Measurements from ENCODE around the gene RPS16. TPM values are rescaled to one million over a fixed set of nuclear protein-coding genes. Genes with fewer than 3 reads are reported as not detected.

RPS16 gene
- total and polyA plus RNA-seq, 2 of the 13 experiments (the other 11 are each of a cell fraction or from before 2014, with no cell fraction given) = 488 to 2,583 TPM

DNA sequence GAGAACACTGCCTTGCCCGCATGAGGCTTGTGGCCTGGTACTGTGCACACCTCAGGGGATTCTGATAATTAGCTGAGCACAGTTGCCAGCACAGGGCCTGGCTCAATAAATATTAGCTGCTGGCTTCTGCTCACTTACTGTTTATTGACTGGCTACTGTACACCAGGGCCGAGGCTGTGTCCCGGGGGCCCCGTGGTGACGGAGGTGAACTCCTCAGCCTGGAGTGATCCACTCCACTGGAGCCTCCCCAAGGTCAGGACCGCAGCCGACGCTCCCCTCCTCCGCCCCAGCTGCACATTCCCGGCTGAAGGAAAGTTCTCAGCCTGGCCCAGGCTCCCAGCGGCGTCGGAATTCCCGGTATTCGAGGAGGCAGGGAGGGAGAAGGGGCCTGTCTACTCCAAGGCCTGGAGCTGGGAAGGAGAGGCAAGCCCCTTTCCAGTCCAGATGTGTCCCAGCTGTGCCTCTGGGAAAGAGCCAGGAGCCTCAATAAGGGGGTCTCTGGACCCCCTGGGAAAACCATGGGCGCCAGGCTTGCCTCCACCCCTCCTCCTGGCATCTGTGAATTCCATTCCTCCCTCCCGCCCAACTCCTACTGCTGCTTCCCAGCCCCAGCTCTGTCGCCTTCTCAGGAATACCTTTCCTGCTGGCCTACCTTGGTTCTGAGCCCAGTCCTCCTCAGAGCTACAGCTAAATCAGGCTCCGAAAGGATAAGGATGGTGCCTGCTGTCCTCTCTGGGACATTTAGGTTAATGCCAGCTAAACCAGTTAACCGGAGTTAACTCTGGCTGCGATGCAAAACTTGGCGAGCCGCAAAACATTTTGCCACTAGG, 7.3 kb downstream of the RPS16 start (continued):
- TF ChIP-seq XBP1 (CRISPR knock-in tag; IDR thresholded peaks at IDR 0.05) (no peak), ZBTB1 (CRISPR knock-in tag; IDR thresholded peaks at IDR 0.05; ENCODE audit: borderline replicate concordance) (no peak), THRA (CRISPR knock-in tag; IDR thresholded peaks at IDR 0.05; ENCODE audit: borderline replicate concordance) (peak; percentile 49; the same call in 1 of the 2 replicates), HMG20B (CRISPR knock-in tag; conservative IDR thresholded peaks at IDR 0.05) (no peak), ZNF232 (CRISPR knock-in tag; IDR thresholded peaks at IDR 0.05; ENCODE audit: borderline replicate concordance) (no peak), TMF1 (CRISPR knock-in tag; IDR thresholded peaks at IDR 0.05; ENCODE audit: low read depth) (no peak), PBX2 (CRISPR knock-in tag; IDR thresholded peaks at IDR 0.05) (no peak), ZNF160 (CRISPR knock-in tag; IDR thresholded peaks at IDR 0.05) (no peak), POLR2G (IDR thresholded peaks at IDR 0.05; ENCODE audit: low read depth, low read length) (0 out of 2 replicates have a peak, but pooled peaks have one; percentile 56), ZNF121 (CRISPR knock-in tag; IDR thresholded peaks at IDR 0.05) (peak; percentile 23; the same call in 1 of the 2 replicates), MXD4 (CRISPR knock-in tag; IDR thresholded peaks at IDR 0.05) (no peak), PHF21A (CRISPR knock-in tag; IDR thresholded peaks at IDR 0.05) (peak; percentile 32; the same call in 1 of the 2 replicates), SP1 (IDR thresholded peaks at IDR 0.05) (no peak), SP1 (CRISPR knock-in tag; IDR thresholded peaks at IDR 0.05) (no peak), ZSCAN12 (CRISPR knock-in tag; IDR thresholded peaks at IDR 0.05) (no peak), ZNF75D (CRISPR knock-in tag; IDR thresholded peaks at IDR 0.05; ENCODE audit: borderline replicate concordance) (no peak), ZNF205 (CRISPR knock-in tag; IDR thresholded peaks at IDR 0.05) (no peak), ZNF580 (CRISPR knock-in tag; IDR thresholded peaks at IDR 0.05; ENCODE audit: borderline replicate concordance, low read depth) (peak; percentile 24; the same call in 1 of the 2 replicates), XRCC5 (optimal IDR thresholded peaks at IDR 0.05; ENCODE audit: low read length) (peak; percentile 58), TFDP1 (CRISPR knock-in tag; IDR thresholded peaks at IDR 0.05; ENCODE audit: borderline replicate concordance) (no peak), HNF4A (CRISPR knock-in tag; IDR thresholded peaks at IDR 0.05) (no peak), FOXO1 (CRISPR knock-in tag; IDR thresholded peaks at IDR 0.05) (peak; percentile 30; the same call in 1 of the 2 replicates), ZBTB8A (CRISPR knock-in tag; IDR thresholded peaks at IDR 0.05; ENCODE audit: borderline replicate concordance, low read depth) (no peak)
- TF ChIP-seq, protein P1, sequence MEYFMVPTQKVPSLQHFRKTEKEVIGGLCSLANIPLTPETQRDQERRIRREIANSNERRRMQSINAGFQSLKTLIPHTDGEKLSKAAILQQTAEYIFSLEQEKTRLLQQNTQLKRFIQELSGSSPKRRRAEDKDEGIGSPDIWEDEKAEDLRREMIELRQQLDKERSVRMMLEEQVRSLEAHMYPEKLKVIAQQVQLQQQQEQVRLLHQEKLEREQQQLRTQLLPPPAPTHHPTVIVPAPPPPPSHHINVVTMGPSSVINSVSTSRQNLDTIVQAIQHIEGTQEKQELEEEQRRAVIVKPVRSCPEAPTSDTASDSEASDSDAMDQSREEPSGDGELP (IDR thresholded peaks at IDR 0.05; ENCODE audit: borderline replicate concordance, low read depth) = peak; percentile 74; the same call in 1 of the 2 replicates
- TF ChIP-seq, protein P2, sequence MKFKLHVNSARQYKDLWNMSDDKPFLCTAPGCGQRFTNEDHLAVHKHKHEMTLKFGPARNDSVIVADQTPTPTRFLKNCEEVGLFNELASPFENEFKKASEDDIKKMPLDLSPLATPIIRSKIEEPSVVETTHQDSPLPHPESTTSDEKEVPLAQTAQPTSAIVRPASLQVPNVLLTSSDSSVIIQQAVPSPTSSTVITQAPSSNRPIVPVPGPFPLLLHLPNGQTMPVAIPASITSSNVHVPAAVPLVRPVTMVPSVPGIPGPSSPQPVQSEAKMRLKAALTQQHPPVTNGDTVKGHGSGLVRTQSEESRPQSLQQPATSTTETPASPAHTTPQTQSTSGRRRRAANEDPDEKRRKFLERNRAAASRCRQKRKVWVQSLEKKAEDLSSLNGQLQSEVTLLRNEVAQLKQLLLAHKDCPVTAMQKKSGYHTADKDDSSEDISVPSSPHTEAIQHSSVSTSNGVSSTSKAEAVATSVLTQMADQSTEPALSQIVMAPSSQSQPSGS (CRISPR knock-in tag; IDR thresholded peaks at IDR 0.05) = peak; percentile 37; the same call in 1 of the 2 replicates

Data from HepG2 (cell line).